ENCODE data around the gene CDH2.

The CDH2 gene

DNA sequence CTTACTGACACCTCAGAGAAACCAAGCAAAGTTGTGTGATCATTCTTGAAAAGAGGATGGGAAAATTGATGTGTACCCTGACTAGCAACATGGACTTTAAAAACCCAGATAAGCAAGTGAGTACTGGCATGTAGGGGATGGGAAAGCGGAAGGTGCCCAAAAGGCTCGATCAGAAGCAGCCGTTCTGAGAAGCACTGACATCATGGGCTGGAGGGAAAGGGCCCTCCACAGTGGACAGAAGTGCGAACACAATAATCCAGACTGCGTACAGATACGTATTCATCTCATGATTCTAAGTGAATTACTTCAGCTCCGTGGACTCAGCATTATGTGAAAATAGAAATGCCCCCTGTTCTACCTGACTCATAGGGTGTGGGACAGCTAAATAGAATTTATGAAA lies 42.2 kb downstream of the CDH2 start:
- intact Hi-C loops (cut with DNase I) = no loop called here
- no peak for DNase-seq

- intact Hi-C loops (cut with DNase I) = no loop called here
- no peak for DNase-seq
Observed at GRCh38 chr18:28132084-28132483, 44.8 kb downstream of the CDH2 start.

DNA sequence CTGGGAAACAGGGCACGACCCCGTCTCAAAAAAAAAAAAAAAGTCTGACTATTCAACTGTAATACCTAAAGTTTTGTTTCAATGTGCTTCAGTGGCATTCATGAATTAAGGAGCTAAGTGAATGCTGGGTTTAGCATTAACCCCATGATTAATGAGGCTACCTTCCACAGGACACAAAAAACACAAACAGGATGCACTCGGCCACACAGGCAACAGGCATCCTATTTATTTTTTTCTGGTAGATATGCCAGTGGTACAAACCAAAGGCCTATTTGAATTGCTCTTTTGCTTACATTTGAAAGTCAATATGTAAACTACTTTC lies 48.3 kb downstream of the CDH2 start:
- no peak for DNase-seq
- intact Hi-C loops (cut with DNase I) = no loop called here

GRCh38 chr18:28127763-28128658 lies 48.9 kb downstream of the CDH2 start:
- intact Hi-C loops (cut with DNase I) = no loop called here
- no peak for DNase-seq

- intact Hi-C loops (cut with DNase I) = no loop called here
- no peak for DNase-seq
Observed at GRCh38 chr18:28127228-28127627, 49.7 kb downstream of the CDH2 start.

GRCh38 chr18:28126768-28127167 lies 50.2 kb downstream of the CDH2 start:
- intact Hi-C loops (cut with DNase I) = no loop called here
- no peak for DNase-seq

- no peak for DNase-seq
- intact Hi-C loops (cut with DNase I) = no loop called here
Observed at GRCh38 chr18:28125051-28125450, 51.9 kb downstream of the CDH2 start.

- intact Hi-C loops (cut with DNase I) = no loop called here
- DNase-seq = no peak
Observed at GRCh38 chr18:28124131-28125029, 52.5 kb downstream of the CDH2 start.

- intact Hi-C loops (cut with DNase I) = no loop called here
- DNase-seq = no peak
Observed at GRCh38 chr18:28123401-28124030, 53.4 kb downstream of the CDH2 start.

DNA sequence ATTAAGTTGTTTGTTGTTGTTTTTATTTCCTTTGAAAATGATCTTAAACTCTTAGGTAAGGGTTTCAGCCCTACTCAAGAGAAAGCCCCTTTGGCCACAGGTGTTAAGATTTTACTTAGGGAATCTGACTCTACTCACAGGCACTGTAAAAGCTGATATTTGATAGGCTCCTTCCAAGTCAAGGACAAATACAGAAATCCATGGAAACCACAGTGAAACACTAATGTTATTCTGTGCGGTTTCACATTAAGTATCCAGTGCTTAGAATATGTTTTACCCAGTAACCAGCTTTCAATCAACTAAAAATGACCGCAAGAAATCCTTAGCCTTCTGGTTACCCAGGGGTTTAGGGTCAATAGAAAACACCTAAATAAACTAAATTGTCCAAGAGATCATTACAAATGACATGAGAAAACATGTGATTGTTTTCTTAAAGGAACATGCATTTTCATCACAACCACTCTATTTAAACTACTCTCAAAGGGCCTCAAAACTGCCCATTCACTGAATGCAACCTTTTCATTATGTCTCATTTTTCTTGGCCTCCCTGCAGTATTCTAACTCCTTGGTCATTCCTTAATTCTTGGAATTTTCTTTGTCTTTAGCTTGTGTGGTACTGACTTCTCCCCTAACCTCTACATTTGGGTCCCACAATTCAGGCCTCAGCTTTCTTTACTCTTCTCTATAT lies 56.0 kb downstream of the CDH2 start:
- intact Hi-C loops (cut with DNase I) = no loop called here

GRCh38 chr18:28116461-28116860 lies 60.5 kb downstream of the CDH2 start:
- intact Hi-C loops (cut with DNase I) = no loop called here
- DNase-seq = no peak

More for the DNA sequence above, 56.0 kb downstream of the CDH2 start:
- no peak for DNase-seq

DNA sequence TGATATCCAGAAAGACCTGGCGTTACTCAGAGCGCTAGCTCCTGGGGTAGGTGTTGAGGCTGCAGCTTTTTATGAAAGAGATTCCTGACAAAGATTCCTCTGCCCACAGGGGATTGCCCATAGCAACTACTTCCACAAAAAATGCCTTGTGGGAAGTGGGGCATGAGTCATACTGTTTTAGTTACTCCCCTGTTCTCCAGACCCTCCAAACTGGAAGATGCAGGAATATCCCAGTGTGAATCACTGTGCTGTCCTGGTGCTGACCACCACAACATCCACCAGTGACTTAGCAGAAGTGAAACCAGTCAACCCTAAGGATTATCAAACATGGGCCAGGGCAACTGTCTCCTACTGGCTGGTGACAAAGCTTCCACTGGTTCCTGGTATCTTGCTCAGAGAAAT lies 61.8 kb downstream of the CDH2 start:
- peak in 1 of 10 donors; percentile 47 for DNase-seq
- intact Hi-C loops (cut with DNase I) = no loop called here

DNA sequence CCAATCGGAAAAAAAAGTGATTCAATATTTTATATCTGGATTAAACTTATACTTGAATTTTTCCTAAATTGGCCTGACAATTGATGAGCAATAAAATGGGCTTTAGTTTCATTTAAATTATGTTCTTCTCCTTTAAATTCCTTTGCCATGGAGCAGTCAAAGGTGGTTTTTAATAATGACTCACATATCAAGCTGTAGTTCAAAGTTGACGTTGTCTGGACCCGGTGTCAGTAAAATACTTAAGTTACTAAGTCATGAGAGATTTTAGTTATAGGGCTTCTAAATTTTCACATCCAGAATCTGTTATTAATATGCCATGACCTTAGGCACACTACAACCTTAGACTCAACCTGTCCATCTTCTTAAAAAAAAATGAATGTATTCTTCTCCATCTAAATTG lies 62.5 kb downstream of the CDH2 start:
- intact Hi-C loops (cut with DNase I) = no loop called here

DNA sequence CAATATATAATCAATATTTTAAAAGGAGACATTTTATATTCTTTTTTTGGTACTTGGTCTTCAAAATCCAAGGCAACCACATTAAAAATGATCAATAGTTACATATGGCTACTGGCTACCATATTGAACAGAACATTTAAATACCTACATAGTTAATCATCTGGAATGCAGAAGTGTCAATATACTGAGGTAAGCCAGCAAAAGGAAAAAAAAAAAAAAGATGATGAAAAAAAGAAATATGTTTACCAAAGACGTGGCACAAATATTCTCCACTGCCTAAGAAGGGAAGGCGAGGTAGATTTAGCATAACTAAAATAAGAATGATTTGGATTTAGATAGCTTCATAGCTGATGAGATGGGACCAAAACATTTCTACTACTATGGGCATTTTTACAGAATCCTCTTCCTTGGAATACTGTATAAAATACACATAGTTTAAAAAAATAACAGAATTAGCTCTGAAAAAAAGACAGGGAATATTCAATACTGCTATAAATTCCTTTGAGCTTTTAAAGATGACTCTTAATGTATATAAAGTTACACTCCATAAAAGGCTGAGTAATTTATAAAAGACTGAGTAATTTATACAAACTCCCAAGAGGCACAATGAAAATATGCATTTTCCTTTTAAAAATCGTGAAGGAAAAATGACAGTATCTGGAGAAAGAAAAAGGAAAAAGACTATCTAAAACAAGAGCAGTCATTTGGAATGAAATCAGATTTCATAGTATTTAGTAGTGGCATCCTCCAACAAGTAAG lies 63.5 kb downstream of the CDH2 start:
- intact Hi-C loops (cut with DNase I) = no loop called here
- no peak for DNase-seq

More for the DNA sequence above, 62.5 kb downstream of the CDH2 start:
- DNase-seq = no peak

DNA sequence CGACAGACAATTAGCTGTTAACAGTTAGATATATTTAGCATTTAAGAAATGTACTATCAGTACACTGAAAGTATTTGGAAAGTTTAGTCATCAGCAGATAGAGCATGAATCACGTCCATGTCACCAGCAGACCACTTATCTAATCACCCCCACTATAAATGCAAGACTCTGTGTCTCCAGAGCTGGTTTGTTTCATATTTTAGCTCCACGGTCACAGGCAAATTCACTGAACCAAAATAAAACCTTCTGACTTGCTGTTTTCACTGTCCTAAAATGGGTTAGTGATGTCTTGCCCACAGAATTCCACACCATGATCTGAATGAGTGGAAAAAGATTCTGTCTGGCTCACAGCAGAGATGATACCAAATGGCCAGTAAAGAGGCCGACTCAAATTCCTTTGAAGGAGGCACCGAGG lies 64.9 kb downstream of the CDH2 start:
- no peak for DNase-seq
- intact Hi-C loops (cut with DNase I) = no loop called here

DNA sequence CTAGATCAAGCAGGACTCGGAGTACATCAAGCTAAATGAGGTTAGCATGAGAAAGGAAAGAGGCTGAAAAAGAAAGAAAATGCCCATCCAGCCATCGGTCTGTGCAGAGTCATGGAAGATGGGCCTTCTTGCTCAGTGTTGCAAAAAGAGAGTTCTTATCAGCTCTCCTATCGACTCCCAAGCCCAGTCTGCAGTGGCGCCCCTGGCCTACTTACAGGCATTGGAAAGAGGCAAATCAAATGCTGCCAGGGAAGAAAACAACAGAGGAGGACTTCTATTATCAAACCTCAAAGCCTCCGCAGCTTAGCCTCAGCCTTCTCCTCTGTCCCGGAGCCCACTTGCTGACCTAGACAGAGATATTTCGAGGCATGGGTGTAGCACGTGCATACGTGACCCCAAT lies 66.0 kb downstream of the CDH2 start:
- peak in 1 of 10 donors; percentile 59 for DNase-seq
- intact Hi-C loops (cut with DNase I) = no loop called here

DNA sequence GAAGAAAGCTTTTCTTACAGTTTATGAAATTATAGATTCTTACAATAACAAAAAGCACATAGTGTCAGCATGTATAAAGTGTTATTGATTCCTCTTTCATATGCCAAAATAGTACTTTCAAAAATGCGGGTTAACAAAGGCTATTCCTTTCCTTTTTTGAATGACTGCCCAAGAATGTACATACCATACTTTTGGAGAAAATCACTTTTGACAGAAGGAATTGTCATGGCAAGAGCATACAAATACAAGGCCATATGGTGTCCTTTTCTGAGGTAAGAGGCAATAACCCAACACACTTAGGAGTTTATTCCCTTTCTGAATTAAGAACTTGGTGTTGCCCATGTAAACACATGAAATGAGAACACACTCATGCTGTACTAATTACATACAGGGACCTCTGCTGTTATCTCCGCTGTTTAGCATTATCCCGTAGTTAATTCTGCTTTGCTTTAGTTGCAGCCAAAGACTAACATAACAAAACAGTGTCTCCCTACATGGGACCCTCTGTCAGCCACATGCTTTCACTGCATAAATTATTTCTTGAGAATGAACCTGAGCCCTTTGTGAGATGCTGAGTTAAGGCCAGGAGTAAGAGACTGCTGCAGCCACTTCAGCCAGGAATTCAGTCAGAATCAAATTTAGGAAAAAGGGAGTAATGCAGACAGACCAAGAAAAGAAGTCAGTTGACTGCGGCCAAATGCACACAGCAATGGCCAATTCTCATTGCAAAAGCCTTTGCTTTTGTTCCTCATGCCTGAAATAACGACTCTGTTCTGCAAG lies 67.0 kb downstream of the CDH2 start:
- no peak for DNase-seq
- intact Hi-C loops (cut with DNase I) = no loop called here

DNA sequence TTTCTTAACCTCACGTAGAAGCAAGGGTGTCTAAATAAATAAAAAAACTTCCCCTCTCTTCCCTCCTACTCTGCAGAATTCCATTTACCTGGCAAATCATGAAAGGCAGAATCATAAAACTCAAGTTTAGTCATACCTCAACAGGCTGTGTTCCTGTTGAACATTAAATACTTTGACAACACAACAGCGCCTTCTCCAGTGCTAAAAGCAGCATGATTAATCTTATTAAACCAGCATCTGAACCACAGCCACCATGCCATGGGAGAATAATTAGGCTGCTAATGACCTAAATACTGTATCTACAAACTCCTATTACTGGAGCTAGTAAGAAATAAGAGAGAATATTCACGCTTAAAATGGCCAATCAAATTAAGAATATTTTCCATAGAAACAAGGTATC lies 68.1 kb downstream of the CDH2 start:
- intact Hi-C loops (cut with DNase I) = no loop called here
- DNase-seq = no peak

- DNase-seq = no peak
- intact Hi-C loops (cut with DNase I) = no loop called here
Observed at GRCh38 chr18:28108254-28108653, 68.7 kb downstream of the CDH2 start.
